GM19238 (cell line): ENCODE measurements around the gene TP73.

ENCODE experiments used
- DNase-seq: peaks from one replicate; pipeline ENCODE4 v3.0.0; 2011; ENCODE audit warnings: low spot score; ENCODE audit not compliant: insufficient read length

The TP73 gene

GRCh38 chr1:3777078-3777547 lies 124.8 kb downstream of the TP73 start:
- no peak for DNase-seq

GRCh38 chr1:3777647-3778589 lies 125.6 kb downstream of the TP73 start:
- no peak for DNase-seq

GRCh38 chr1:3778590-3779264 lies 126.4 kb downstream of the TP73 start:
- DNase-seq, result no peak

GRCh38 chr1:3779265-3779911 lies 127.1 kb downstream of the TP73 start:
- DNase-seq, result no peak

GRCh38 chr1:3779912-3780416 lies 127.6 kb downstream of the TP73 start:
- DNase-seq, result no peak

GRCh38 chr1:3780901-3781300 lies 128.6 kb downstream of the TP73 start:
- no peak for DNase-seq

GRCh38 chr1:3783651-3784474 lies 131.5 kb downstream of the TP73 start:
- no peak for DNase-seq

- DNase-seq, result no peak
Observed at GRCh38 chr1:3785045-3785444, 132.7 kb downstream of the TP73 start.

- DNase-seq, result no peak
Observed at GRCh38 chr1:3785456-3786157, 133.3 kb downstream of the TP73 start.
